NCI-H2196 treated with DMSO at 0.1 percent for 48 hours (cell line): ENCODE results near the gene FNDC3B.

Experiments used
- DNase-seq: peaks from one replicate; lab custom pipeline; 2025; ENCODE audit not compliant: unreplicated experiment; lab: John Stamatoyannopoulos, UW

The FNDC3B gene

DNA sequence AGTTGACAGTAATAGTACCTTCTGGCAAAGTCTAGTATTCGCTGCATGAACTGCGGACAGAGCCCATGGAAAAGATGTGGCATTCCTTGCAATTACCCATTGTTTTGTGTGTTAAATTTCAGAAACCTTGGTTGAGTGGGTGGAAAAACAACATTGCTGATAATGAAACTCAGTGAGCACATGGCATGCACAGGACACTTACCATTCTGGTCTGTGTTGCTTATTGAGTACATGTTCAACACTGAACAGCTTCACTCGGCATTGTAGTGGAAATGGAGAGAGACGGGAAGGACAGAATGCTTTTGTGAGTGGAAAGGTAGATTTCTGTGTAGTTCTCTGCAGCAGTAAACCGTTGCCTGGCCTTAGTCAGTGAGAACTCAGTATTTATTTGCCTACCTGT, 165.3 kb downstream of the FNDC3B start:
- no peak for DNase-seq

DNA sequence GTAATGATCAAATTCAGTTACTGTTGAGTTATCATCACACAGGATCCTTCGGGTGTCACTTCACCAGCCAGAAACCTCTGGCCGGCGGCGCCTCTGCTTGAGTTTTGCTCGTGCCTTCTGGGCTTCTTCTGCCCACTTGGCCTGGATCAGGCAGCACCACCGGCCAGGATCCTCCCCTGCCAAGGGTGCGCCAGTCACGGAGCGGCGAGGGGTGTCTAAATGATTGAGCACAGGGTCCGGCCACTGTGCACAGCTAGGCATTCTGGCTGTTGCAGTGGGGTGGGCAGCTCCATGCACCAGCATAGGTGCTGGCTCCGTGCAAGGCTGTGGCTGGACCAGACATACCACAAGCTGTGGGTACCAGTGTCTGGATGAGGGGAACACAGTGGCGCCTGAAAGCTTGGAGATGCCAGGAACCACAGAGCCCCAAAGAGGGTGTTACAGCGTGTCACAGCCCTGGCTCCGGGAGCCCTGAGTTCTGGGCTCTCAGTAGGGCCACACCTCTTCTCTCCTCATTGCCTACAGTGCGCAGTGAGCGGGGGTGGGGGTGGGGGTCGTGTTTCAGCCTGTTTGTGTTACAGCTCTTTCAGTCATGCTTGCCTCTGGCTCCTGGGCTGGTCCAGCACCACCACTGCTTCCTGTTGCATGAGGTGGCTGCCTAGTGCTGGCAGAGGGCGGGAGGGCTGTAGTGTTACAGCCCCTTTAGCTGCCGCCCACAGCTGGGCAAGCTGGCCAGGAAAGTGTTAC, 169.4 kb downstream of the FNDC3B start:
- no peak for DNase-seq

DNA sequence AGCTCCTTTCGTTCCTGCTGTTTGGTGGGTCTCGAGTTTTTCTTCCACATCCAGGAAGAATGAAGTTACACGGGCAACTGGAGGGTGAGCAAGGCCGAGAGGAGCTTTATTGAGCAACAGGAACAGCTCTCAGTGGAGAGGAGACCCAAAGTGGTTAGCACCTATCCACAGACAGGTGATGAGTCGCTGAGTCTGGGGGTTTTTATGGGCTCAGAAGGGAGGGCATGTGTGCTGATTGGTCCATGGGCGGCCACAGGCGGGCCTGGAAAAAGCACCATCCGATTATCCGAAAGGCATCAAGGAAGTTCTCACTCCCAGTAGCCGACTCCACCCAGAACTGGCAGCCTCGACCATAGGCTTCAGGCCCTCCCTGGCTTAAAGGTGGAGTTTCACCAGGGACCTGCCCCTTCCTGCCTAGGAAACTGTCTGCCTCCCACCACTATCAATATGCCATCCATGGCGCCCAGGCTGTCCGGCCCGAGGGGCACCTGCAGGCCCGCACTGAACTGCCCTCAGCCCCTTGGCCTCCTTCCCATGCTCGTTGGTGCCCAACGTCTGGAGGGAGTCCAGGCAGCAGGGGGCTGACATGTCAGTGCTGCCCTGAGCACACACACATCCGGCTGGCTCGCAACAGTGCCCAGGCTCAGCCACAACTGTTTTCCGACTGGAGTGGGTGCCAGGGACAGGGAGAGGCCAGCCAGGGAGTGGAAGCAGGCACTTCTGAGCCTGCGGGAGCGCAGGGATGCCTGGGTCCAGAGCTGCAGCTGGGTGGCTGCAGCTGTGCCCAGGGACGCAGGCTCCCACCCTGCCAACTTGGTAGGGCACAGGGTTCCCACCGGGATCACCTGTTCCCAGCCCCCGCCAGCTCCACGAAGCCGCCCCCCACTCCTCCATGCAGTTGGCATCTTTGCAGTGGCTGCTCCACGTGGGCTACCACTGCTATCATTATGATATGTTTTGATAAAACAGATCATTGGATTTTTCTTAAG, 170.2 kb downstream of the FNDC3B start:
- DNase-seq, result no peak

DNA sequence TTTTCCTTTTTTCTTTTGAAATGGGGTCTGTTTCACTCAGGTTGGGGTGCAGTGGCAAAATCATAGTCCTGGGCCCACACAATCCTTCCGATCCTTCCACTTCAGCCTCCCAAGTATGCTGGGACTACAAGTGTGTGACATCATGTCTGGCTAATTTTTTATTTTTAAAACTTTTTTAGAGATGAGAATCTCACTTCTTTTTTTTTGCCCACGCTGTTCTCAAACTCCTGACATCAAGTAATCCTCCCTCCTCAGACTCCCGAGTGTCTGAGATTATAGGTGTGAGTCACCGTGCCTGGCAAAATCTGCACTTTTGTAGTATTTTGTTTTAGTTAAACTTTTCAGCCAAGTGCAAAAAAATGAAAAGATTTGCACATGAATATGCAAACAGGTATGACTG, 171.0 kb downstream of the FNDC3B start:
- DNase-seq, result no peak

DNA sequence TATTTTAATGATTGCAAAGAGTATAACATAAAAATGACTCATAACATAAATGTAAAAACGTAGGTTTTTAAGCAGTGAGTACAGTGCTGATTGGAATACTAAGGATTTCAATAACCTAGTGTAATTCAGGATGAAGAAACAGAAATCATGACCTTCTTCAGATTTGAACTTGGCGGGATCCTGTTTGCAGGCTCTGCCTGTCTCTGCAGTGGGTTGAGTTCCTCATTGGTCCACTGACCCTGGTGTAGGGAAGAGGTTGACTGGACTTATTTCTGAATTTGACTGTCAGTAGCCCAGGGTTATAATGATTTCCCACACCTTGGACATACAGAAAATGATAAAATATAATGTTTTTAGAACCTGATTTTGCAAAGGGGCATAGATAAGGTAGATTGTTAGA, 171.7 kb downstream of the FNDC3B start:
- no peak for DNase-seq

DNA sequence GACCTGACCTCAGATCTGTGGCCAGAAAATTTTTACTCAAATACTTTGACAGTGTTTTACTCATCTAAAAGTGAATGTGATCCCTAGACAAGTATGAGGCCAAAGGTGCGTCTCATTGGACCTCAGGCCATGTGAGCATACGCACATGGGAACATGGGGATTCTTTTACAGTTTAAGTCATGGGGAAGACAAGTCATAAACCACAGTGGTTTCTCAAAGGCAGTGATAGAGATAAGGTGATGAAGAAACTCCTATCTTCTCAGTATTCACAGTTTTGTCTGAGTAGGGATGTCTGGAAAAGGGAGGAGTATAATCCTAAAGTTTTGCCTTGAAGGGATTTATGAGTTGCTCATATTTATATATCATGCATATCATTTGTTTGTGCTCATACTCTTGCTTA, 173.8 kb downstream of the FNDC3B start:
- DNase-seq, result no peak

DNA sequence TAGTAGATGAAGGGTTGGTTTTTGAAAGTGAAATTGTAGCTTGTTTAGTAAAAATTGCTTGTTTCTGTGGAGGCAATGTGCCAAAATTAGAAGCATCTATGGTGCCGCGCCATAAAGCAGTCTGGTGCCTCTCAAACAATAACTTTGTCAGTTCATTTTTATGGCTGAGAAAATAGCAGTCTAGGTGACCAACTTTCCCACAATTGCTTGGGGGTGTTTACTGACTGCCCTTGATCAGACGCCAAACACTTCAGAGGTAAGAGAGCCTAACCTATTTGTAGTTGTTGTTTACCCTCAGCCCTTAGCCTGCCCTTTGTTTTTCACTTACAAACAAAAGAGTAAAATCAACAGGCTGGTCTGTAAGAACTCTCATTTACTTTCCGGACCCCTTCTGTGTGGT, 174.5 kb downstream of the FNDC3B start:
- peak; percentile 77 for DNase-seq

DNA sequence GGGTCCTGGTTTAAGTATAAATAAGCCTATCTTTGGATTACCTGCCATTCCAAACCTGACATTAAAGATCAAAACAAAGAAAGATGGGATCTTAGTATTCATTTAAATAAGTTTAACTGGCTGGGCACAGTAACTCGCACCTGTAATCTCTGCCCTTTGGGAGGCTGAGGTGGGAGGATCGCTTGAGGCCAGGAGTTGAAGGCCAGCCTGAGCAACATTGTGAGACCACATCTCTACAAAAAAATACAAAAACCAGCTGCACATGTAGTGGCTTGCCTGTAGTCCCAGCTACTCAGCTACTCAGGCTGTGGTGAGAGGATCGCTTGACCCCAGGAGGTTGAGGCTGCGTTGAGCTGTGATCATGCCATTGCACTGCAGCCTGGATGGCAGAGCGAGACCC, 176.9 kb downstream of the FNDC3B start:
- DNase-seq, result no peak

DNA sequence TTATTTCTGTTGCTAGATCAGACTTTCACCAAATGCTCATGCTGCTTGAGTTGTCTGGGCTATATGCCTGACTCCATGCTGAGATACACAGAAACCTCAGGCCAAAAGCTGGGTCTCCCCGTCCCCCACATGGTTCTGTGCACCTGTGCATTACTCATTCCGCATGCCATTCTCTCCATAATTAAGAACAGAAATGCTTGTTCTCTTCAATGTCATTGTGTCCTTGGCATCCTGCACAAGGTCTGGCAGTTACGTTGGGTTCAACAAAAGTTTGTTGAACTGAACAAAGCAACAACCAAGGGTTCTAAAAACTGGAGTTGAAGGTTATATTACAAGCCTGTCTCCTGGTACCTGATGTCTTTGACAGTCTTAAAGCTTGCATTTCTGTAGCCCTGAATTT, 177.5 kb downstream of the FNDC3B start:
- DNase-seq, result no peak

DNA sequence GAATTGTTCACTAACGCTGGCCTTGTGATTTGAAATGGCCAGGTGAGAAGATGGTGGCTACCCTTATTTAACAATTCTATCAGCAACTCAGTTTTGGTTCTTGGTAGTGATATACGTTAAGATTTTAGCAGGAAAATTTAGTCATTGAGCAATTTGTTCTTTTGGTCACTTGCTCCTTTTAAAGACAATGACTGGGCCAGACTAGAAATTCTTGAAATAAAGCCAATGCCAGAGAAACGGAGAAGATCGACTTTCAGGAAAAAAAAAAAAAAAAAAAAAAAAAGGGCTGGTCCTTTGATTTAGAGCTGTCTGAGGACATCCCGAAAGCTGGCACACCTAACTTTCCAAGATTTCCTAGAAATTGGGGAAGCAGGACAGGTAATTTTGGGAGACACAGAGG, 178.5 kb downstream of the FNDC3B start:
- no peak for DNase-seq

DNA sequence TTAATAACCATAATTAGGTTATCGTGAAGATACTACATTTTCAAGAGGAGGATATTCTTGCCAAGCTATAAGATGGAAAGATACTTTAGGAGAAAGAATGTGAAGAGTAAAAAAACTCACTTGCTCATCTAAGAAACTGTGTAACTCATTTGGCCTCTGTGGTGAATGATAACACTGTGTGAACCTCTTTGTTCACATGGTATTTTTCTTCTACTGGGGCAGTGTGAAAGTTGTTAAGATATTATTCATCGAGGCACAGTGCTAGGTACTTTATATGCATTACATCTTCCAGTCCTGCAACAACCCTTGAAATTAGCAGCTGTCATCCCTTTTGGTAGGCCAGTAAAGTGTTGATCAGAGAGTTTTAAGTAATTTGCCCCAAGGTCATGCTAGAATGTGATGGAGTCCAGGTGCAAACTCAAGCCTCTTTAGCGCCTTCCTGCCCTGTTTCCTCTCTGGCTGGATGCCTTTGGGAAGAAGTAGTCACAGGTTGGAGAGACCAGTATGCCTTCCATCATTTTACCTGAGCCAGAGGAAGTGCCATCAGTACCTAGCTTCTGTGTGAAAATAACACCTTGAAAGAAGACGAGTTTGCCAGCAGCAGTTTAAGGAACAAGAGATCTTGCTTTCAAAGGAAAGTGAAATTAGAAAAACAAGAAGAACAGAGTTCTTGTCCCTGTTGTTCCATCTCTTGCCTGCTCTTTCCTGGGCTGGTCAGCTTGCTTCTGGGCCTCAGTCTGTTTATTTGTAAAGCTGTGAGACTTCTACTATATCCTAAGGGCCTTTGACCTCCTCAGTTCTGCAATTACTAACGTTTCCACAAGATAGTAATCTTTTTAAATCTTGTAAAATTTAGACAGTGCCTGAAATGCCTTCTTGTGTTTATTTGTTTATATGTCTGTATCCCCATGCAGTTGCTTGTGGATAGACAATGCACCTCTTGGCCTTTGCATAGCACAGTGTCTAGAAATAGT, 179.3 kb downstream of the FNDC3B start:
- no peak for DNase-seq

DNA sequence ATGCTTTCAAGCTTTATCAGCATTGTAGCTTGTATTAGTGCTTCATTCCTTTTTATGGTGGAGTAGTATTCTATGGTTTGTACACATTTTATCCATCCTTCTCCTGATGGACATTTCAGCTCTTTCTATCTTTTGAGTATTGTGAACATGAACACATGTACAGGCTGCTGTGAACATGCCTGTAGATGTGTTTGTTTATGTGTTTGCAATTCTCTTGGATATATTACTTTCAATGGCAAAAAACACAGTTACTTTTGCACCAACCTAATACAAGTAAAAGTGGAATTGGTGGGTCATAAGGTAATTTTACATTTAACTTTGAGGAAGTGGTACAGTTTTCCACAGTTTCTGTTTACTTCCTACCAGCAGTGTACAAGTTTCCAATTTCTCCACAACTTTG, 180.4 kb downstream of the FNDC3B start:
- DNase-seq, result no peak

DNA sequence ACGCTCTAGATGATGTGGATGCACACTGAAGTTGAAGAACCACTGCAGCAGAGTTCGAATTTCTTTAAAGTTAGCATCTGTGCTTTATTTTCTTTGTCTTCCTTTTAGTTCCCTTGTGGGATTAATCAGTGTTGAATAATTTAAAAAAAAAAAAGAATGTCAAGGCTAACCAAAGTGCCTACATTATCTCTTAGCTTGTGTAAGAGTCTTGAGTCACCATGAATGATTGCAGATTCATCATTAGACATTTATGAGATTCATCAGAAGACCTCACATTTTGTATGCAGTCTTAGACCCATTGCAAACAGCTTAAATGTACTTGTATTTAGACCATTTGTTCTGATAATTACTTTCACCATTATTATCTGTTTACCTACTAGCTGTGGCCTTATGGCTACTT, 182.2 kb downstream of the FNDC3B start:
- DNase-seq, result no peak

DNA sequence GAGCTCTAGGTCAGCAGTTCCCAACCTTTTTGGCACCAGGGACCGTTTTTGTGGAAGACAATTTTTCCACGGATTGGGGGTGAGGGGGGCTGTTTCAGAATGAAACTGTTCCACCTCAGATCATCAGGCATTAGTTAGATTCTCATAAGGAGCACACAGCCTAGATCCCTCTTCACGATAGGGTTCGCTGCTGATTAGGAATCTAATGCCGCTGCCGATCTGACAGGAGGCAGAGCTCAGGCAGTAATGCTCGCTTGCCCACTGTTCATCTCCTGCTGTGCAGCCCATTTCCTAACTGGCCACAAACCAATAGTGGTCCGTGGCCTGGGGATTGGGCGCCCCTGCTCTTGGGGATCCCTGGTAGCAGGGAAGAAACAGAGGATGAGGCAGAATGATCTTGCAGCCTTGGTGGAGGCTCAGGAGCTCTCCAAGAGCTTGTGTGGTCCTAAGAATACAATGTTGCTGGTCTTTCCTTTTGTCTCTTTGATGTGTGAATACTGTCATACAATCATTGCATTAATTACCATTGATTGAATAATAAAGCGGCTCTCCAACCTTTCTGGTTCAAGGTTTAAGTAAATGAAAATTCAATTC, 183.2 kb downstream of the FNDC3B start:
- no peak for DNase-seq

DNA sequence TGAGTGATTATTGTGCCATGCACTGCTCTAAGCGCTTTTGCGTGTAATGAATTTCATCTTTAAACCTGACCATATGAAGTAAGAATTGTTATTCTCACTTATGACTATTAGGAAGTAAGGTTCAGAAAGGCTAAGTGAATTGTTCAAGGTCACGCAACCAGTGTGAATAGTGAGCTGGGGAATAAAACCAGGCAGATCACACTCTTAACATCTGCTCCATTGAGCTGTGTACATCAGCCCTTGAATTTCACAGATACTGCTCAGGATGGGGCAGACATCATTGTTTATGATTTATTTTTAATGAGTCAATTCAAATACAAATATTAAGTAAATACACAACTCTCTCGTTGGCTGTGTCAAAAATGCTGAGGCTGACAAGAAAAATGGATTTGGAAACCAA, 184.5 kb downstream of the FNDC3B start:
- DNase-seq, result no peak

DNA sequence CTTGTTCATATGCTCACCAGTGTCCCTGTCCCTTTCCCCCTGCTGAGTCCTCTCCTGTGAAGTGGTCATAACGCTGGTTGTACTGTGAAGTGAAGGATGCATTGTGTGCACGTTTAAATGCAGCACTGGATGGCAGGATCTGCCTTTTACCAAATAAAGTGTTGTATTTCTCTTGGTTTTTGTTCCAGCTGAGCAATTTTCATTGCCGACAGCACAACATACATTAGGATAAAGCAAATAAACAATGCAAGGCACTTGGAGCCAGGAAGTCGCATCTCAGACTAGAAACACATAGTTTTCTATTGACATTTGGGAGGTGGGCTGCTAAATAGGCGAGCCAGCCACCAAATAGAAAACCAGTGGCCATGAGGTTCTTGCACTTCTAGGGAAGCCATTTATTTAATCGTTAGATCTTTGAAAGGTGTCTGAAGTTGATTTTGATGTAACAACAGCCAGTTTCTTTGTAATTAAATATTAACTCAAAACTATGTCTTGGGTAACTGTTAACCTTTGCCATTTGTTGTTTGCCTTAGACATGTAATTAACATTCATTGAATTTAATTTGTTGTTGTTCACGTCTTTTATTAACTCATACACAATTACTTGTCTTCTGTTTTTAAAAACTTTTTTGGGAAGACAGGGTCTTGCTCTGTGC, 185.3 kb downstream of the FNDC3B start:
- DNase-seq, result peak; percentile 42

DNA sequence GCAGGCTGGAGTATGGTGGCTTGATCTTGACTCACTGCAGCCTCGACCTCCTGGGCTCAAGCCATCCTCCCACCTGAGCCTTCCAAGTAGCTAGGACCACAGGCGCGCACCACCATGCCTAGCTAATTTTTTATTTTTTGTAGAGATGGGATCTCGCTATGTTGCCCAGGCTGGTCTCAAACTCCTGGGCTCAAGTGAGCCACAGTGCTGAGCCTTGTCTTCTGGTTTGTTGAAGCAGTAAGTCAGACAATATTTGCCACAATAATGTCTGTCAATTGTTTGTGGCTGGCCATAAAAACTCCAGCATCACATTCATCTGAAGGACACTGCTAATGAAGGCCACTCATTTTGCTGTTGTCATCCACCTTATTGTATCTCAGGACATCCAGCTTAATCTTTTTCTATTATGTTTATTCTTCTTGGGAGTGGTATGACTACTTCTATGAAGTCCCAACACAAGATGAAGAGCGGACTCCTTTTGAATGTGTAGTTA, 185.9 kb downstream of the FNDC3B start:
- DNase-seq, result no peak

DNA sequence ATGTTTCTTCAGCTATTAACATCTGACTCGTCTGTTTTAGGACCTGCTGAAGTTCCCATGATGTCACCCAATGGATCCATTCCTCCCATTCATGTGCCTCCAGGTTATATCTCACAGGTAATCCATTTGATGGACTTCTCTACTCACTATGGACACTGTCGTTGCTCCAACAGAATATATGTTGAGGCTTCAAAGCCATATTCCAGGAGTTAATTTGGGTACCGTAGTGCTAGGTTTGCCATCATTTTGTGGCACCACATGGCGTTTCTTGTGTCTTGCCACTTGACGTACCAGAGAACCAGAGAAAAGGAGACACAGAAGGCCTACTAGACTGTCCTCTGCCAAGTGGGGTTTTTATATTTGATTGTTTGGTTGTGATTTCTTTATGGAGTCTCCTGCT, 187.5 kb downstream of the FNDC3B start:
- DNase-seq, result no peak

DNA sequence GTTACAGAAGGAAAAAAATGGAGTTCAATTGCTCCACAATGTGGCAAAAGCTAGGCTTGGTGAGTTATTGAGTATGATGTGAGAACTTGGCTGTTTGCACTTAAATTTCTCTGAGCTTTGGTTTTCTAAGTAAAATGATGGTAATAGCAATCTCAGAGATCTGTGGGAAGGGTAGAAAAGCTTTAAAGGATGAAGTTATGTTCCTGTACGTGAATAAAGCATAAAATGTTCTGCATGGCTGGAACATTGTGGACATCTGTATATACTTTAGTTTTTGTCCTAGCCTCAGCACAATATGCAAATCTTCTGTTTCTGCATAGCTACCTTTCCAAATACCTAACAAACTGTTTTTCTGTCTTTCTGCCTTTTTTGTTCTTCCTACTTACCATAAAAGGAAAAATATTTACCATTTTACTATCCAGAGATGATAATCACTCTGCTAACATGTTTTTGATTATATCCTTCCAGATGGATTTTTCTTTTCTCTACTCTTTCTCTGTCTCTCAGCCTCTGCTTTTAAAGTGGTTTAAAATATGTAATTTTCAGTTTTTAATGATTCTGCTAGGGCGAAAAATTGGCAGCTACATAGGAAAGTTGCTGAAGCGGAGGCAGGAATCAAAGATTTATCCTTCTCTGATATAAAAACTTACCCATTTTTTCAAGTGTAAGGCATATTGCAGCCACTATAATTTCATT, 188.1 kb downstream of the FNDC3B start:
- DNase-seq, result no peak
